ENCODE data around the gene CHST7. TPM values are rescaled to one million over a fixed set of nuclear protein-coding genes. Genes with fewer than 3 reads are reported as not detected.

Gene CHST7
- total and polyA plus RNA-seq, 4 donors, result 2.9 to 13.2 (median 5.8) TPM

GRCh38 chrX:46547857-46548256, 25.7 kb upstream of the CHST7 start:
- Histone ChIP-seq H3K9ac (ENCODE audit: low read depth in 1 of 2, low read length in 2 of 2) (no peak overlapping the region), H3K36me3 (ENCODE audit: control insufficient read depth in 4 of 4, insufficient read depth in 3 of 4, low read depth in 1 of 4, low read length in 3 of 4) (no peaks in the 10 kb centered on the region), H3K4me1 (ENCODE audit: control insufficient read depth in 4 of 4, insufficient read depth in 4 of 4, low read length in 3 of 4) (peaks cover 4 to 16% (median 10%) of the 10 kb centered on the region in 4 donors), H3K27me3 (ENCODE audit: control insufficient read depth in 4 of 4, insufficient read depth in 4 of 4, low read length in 3 of 4) (no peaks in the 10 kb centered on the region), H3K4me3 (ENCODE audit: low read depth in 1 of 3, low read length in 3 of 3) (no peak overlapping the region), H3K27ac (ENCODE audit: low read depth in 1 of 2, low read length in 2 of 2) (no peak overlapping the region), H3K9me3 (ENCODE audit: control insufficient read depth in 4 of 4, low read length in 3 of 4) (no peaks in the 10 kb centered on the region)
- 96% methylated on average over 6 of the region's 6 CpGs for WGBS
- no peak for DNase-seq (ENCODE audit: low spot score)
- no peak for TF ChIP-seq ATF3 (IDR thresholded peaks at IDR 0.05)

DNA sequence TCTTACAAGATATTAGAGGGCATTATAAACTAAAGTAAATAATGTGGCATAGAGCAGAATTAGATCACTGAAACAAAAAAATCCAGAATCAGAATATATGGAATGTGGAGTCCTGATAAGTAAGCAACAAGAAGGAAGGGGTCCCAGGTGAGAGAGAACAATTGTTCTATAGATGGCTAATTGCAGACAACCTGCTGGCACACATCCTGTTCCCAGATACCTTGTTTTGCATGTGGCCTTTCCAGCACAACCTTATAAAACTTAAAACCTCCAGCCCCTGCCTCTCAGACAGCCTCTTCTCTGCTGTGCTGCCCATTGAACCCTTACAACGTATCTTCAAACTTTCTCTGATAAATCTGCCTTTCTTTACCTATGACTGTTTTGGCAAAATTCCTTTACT, 23.7 kb upstream of the CHST7 start:
- Histone ChIP-seq H3K9ac (ENCODE audit: low read depth in 1 of 2, low read length in 2 of 2) (no peak overlapping the region), H3K27me3 (ENCODE audit: control insufficient read depth in 4 of 4, insufficient read depth in 4 of 4, low read length in 3 of 4) (no peaks in the 10 kb centered on the region), H3K36me3 (ENCODE audit: control insufficient read depth in 4 of 4, insufficient read depth in 3 of 4, low read depth in 1 of 4, low read length in 3 of 4) (no peaks in the 10 kb centered on the region), H3K4me1 (ENCODE audit: control insufficient read depth in 4 of 4, insufficient read depth in 4 of 4, low read length in 3 of 4) (peaks cover 4 to 10% (median 9%) of the 10 kb centered on the region in 4 donors), H3K9me3 (ENCODE audit: control insufficient read depth in 4 of 4, low read length in 3 of 4) (no peaks in the 10 kb centered on the region), H3K27ac (ENCODE audit: low read depth in 1 of 2, low read length in 2 of 2) (no peak overlapping the region), H3K4me3 (ENCODE audit: low read depth in 1 of 3, low read length in 3 of 3) (no peak overlapping the region)
- TF ChIP-seq EGR1 (IDR thresholded peaks at IDR 0.05; ENCODE audit: low read depth in 2 of 2) (no peak), ATF3 (IDR thresholded peaks at IDR 0.05) (no peak), MAX (IDR thresholded peaks at IDR 0.05) (no peak), HNF4G (IDR thresholded peaks at IDR 0.05) (no peak), RXRA (IDR thresholded peaks at IDR 0.05) (no peak), ZBTB33 (IDR thresholded peaks at IDR 0.05) (no peak), YY1 (IDR thresholded peaks at IDR 0.05) (no peak), FOXA1 (IDR thresholded peaks at IDR 0.05) (no peak), TAF1 (conservative IDR thresholded peaks at IDR 0.05) (no peak), SP1 (IDR thresholded peaks at IDR 0.05) (no peak), JUND (IDR thresholded peaks at IDR 0.05) (no peak), RAD21 (IDR thresholded peaks at IDR 0.05) (no peak), NR2F2 (IDR thresholded peaks at IDR 0.05) (no peak), HNF4A (conservative IDR thresholded peaks at IDR 0.05) (no peak), GABPA (IDR thresholded peaks at IDR 0.05 in 1 of 2, conservative IDR thresholded peaks at IDR 0.05 in 1 of 2) (no peak)
- TF ChIP-seq, protein P1, sequence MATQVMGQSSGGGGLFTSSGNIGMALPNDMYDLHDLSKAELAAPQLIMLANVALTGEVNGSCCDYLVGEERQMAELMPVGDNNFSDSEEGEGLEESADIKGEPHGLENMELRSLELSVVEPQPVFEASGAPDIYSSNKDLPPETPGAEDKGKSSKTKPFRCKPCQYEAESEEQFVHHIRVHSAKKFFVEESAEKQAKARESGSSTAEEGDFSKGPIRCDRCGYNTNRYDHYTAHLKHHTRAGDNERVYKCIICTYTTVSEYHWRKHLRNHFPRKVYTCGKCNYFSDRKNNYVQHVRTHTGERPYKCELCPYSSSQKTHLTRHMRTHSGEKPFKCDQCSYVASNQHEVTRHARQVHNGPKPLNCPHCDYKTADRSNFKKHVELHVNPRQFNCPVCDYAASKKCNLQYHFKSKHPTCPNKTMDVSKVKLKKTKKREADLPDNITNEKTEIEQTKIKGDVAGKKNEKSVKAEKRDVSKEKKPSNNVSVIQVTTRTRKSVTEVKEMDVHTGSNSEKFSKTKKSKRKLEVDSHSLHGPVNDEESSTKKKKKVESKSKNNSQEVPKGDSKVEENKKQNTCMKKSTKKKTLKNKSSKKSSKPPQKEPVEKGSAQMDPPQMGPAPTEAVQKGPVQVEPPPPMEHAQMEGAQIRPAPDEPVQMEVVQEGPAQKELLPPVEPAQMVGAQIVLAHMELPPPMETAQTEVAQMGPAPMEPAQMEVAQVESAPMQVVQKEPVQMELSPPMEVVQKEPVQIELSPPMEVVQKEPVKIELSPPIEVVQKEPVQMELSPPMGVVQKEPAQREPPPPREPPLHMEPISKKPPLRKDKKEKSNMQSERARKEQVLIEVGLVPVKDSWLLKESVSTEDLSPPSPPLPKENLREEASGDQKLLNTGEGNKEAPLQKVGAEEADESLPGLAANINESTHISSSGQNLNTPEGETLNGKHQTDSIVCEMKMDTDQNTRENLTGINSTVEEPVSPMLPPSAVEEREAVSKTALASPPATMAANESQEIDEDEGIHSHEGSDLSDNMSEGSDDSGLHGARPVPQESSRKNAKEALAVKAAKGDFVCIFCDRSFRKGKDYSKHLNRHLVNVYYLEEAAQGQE (IDR thresholded peaks at IDR 0.05), result no peak
- WGBS, result 100% methylated on average over 1 of the region's 1 CpG
- DNase-seq (ENCODE audit: low spot score), result no peak

Measured in liver (tissue), 9 donors.